ENCODE results near the gene ITPKC. TPM values are rescaled to one million over a fixed set of nuclear protein-coding genes. Genes with fewer than 3 reads are reported as not detected.

ITPKC gene
- total and polyA plus RNA-seq, 4 donors = 28.0 to 97.2 (median 43.1) TPM

GRCh38 chr19:40733149-40733548 lies 16.2 kb downstream of the ITPKC start:
- Histone ChIP-seq H3K9ac (ENCODE audit: insufficient read depth in 1 of 2, low read length in 2 of 2) (no peak overlapping the region), H3K4me1 (ENCODE audit: control insufficient read depth in 5 of 5, insufficient read depth in 5 of 5, low read length in 5 of 5) (no peaks in the 10 kb centered on the region), H3K27me3 (ENCODE audit: control insufficient read depth in 3 of 3, insufficient read depth in 3 of 3, low read length in 2 of 3) (no peaks in the 10 kb centered on the region), H3K9me3 (ENCODE audit: control insufficient read depth in 4 of 4, insufficient read depth in 3 of 4, low read length in 3 of 4) (peaks cover 0 to 2% (median 0%) of the 10 kb centered on the region in 4 donors), H3K27ac (ENCODE audit: low read depth in 1 of 2, low read length in 1 of 2) (no peak overlapping the region), H3K36me3 (ENCODE audit: control insufficient read depth in 4 of 4, insufficient read depth in 4 of 4, low read length in 4 of 4) (peaks cover 37 to 67% (median 56%) of the 10 kb centered on the region in 4 donors), H3K4me3 (no peak overlapping the region)
- DNase-seq = no peak
- 77 to 94% methylated on average over 13 of the region's 13 CpGs for WGBS, 2 donors
- ATAC-seq (ENCODE audit: insufficient read depth, low FRiP score) = no peak
- TF ChIP-seq CTCF (IDR thresholded peaks at IDR 0.05; ENCODE audit: control extremely low read depth, extremely low read depth) = no peak

- no peak overlapping the region for H3K4me3 ChIP-seq
- H3K27me3 ChIP-seq (ENCODE audit: control insufficient read depth in 3 of 3, insufficient read depth in 3 of 3, low read length in 2 of 3) = no peaks in the 10 kb centered on the region
- WGBS, 2 donors = 83 to 97% methylated on average over 11 of the region's 11 CpGs
- TF ChIP-seq CTCF (IDR thresholded peaks at IDR 0.05; ENCODE audit: control extremely low read depth, extremely low read depth) = no peak
- H3K4me1 ChIP-seq (ENCODE audit: control insufficient read depth in 5 of 5, insufficient read depth in 5 of 5, low read length in 5 of 5) = peaks cover 0 to 2% (median 0%) of the 10 kb centered on the region in 5 donors
- ATAC-seq (ENCODE audit: insufficient read depth, low FRiP score) = no peak
- no peaks in the 10 kb centered on the region for H3K9me3 ChIP-seq (ENCODE audit: control insufficient read depth in 4 of 4, insufficient read depth in 3 of 4, low read length in 3 of 4)
- H3K27ac ChIP-seq (ENCODE audit: low read depth in 1 of 2, low read length in 1 of 2) = peak overlapping the region in 1 of 2 donors; percentile 71
- peaks cover 48 to 75% (median 50%) of the 10 kb centered on the region in 4 donors for H3K36me3 ChIP-seq (ENCODE audit: control insufficient read depth in 4 of 4, insufficient read depth in 4 of 4, low read length in 4 of 4)
- no peak overlapping the region for H3K9ac ChIP-seq (ENCODE audit: insufficient read depth in 1 of 2, low read length in 2 of 2)
- no peak for DNase-seq
Measured at GRCh38 chr19:40735013-40735771, 18.3 kb downstream of the ITPKC start.

- no peak overlapping the region for H3K9ac ChIP-seq (ENCODE audit: insufficient read depth in 1 of 2, low read length in 2 of 2)
- H3K36me3 ChIP-seq (ENCODE audit: control insufficient read depth in 4 of 4, insufficient read depth in 4 of 4, low read length in 4 of 4) = peaks cover 36 to 70% (median 40%) of the 10 kb centered on the region in 4 donors
- H3K27me3 ChIP-seq (ENCODE audit: control insufficient read depth in 3 of 3, insufficient read depth in 3 of 3, low read length in 2 of 3) = no peaks in the 10 kb centered on the region
- DNase-seq (no peak), ATAC-seq (ENCODE audit: insufficient read depth, low FRiP score) (no peak)
- WGBS, 2 donors = 83 to 99% methylated on average over 7 to 9 of the region's 9 CpGs
- H3K27ac ChIP-seq (ENCODE audit: low read depth in 1 of 2, low read length in 1 of 2) = peak overlapping the region in 1 of 2 donors; percentile 0
- H3K9me3 ChIP-seq (ENCODE audit: control insufficient read depth in 4 of 4, insufficient read depth in 3 of 4, low read length in 3 of 4) = no peaks in the 10 kb centered on the region
- no peak overlapping the region for H3K4me3 ChIP-seq
- H3K4me1 ChIP-seq (ENCODE audit: control insufficient read depth in 5 of 5, insufficient read depth in 5 of 5, low read length in 5 of 5) = peaks cover 0 to 2% (median 0%) of the 10 kb centered on the region in 5 donors
- TF ChIP-seq CTCF (IDR thresholded peaks at IDR 0.05; ENCODE audit: control extremely low read depth, extremely low read depth) = no peak
Measured at GRCh38 chr19:40736661-40737060, 19.7 kb downstream of the ITPKC start.

Data from lung (tissue), 12 donors.